ENCODE data around the gene ZFYVE21. TPM values are rescaled to one million over a fixed set of nuclear protein-coding genes. Genes with fewer than 3 reads are reported as not detected.

Gene ZFYVE21
- total RNA-seq, 1 experiment from 2014 or later: 93.3 TPM

DNA sequence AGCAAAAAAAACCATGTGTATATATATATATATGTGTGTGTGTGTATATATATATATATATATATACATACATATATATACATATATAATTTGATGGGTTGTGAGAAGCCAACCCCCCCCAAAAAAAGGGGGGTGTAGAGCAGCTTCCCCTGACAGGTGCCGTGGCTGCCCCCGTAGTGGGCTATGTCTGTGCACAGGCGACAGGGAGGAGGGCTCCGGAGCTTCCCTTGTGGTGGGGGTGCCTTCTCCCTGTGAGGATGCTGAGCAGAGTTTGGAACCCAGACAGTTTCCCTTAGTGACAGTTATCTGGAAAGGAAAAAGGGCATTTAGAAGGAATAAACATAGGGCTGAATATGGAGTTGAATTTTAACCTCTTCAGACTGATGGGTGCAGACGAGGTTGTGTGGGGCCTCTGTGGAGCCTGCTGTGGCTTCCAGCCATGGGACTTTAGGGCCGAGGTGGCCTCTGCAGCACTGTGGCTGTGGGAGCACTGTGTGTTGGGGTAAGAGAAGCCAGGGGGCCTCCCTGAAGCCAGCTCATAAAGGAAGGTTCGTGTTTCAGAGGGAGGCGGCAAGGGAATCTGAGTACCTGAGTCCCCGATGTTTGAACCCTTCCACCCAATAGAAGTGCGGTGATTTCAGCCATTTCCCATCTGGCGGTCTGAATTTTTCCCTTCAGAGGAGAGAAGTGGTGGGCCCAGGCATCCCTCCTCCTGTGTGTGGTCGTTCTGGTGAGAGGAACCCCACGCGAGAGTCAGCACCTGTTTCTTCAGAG, 20.1 kb upstream of the ZFYVE21 start:
- no peaks in the 10 kb centered on the region for H3K9me3 ChIP-seq (ENCODE audit: insufficient read depth, low read depth)
- no TSS peak for BruUV-seq (replicated peaks)
- no peak overlapping the region for H3K27ac ChIP-seq
- peaks cover 66% of the 10 kb centered on the region for H4K20me1 ChIP-seq (ENCODE audit: insufficient read depth)
- H3K4me2 ChIP-seq: no peak overlapping the region
- no peak overlapping the region for H3K4me3 ChIP-seq
- no peak for TF ChIP-seq EZH2 (IDR thresholded peaks at IDR 0.05; ENCODE audit: low read depth)
- TF ChIP-seq, protein P1, sequence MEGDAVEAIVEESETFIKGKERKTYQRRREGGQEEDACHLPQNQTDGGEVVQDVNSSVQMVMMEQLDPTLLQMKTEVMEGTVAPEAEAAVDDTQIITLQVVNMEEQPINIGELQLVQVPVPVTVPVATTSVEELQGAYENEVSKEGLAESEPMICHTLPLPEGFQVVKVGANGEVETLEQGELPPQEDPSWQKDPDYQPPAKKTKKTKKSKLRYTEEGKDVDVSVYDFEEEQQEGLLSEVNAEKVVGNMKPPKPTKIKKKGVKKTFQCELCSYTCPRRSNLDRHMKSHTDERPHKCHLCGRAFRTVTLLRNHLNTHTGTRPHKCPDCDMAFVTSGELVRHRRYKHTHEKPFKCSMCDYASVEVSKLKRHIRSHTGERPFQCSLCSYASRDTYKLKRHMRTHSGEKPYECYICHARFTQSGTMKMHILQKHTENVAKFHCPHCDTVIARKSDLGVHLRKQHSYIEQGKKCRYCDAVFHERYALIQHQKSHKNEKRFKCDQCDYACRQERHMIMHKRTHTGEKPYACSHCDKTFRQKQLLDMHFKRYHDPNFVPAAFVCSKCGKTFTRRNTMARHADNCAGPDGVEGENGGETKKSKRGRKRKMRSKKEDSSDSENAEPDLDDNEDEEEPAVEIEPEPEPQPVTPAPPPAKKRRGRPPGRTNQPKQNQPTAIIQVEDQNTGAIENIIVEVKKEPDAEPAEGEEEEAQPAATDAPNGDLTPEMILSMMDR (conservative IDR thresholded peaks at IDR 0.05): no peak
- H3K9me2 ChIP-seq (ENCODE audit: insufficient read depth): no peaks in the 10 kb centered on the region
- peaks cover 15% of the 10 kb centered on the region for H3K4me1 ChIP-seq (replicated peaks; ENCODE audit: insufficient read depth)
- H2AFZ ChIP-seq: no peak overlapping the region
- H3K36me3 ChIP-seq (ENCODE audit: low read depth): peaks cover 36% of the 10 kb centered on the region
- H3K27me3 ChIP-seq (ENCODE audit: insufficient read depth, low read depth): no peaks in the 10 kb centered on the region
- H3K79me2 ChIP-seq (ENCODE audit: low read depth): no peaks in the 10 kb centered on the region
- H3F3A ChIP-seq (ENCODE audit: insufficient read depth, low read depth): peaks cover 80% of the 10 kb centered on the region
- ChIA-PET POLR2A (ENCODE audit: unreplicated experiment) (no interaction called here), CTCF (interaction anchor here (0.6 kb wide), 1 partner anchor 17 kb away, joined by 3 read pairs; no protein-coding TSS in a partner anchor)
- intact Hi-C loops (cut with micrococcal nuclease; ENCODE audit: unreplicated experiment): no loop called here
- DNase-seq: no peak

DNA sequence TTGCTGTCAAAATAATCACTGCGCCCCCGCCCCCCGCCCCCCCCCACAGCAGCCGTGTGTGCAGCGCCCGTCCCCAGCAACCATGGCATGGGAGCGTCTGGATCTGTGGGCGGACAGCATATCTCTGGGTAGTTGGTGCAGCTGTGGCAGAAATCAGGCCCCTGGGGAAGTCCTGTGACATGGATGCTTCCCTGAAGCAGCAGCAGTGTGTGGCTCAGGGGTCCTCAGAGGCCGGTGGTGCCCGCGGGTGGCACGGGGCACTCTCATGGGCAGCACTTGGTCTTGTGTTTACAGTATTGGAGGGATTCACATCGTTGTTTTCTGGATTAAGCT, 19.6 kb upstream of the ZFYVE21 start:
- CTCF ChIA-PET: no interaction called here
- Histone ChIP-seq H3K9me3 (ENCODE audit: insufficient read depth, low read depth) (no peaks in the 10 kb centered on the region), H3K4me1 (replicated peaks; ENCODE audit: insufficient read depth) (peaks cover 15% of the 10 kb centered on the region), H3K4me2 (no peak overlapping the region), H2AFZ (no peak overlapping the region), H3F3A (ENCODE audit: insufficient read depth, low read depth) (peaks cover 74% of the 10 kb centered on the region), H3K27ac (no peak overlapping the region), H3K36me3 (ENCODE audit: low read depth) (peaks cover 36% of the 10 kb centered on the region), H4K20me1 (ENCODE audit: insufficient read depth) (peaks cover 61% of the 10 kb centered on the region), H3K79me2 (ENCODE audit: low read depth) (no peaks in the 10 kb centered on the region), H3K27me3 (ENCODE audit: insufficient read depth, low read depth) (no peaks in the 10 kb centered on the region), H3K4me3 (no peak overlapping the region), H3K9me2 (ENCODE audit: insufficient read depth) (no peaks in the 10 kb centered on the region)
- DNase-seq: no peak
- no peak for TF ChIP-seq EZH2 (IDR thresholded peaks at IDR 0.05; ENCODE audit: low read depth)
- TF ChIP-seq, protein P1 (conservative IDR thresholded peaks at IDR 0.05): no peak
- intact Hi-C loops (cut with micrococcal nuclease; ENCODE audit: unreplicated experiment): no loop called here
- no TSS peak for BruUV-seq (replicated peaks)
- POLR2A ChIA-PET (ENCODE audit: unreplicated experiment): no interaction called here

DNA sequence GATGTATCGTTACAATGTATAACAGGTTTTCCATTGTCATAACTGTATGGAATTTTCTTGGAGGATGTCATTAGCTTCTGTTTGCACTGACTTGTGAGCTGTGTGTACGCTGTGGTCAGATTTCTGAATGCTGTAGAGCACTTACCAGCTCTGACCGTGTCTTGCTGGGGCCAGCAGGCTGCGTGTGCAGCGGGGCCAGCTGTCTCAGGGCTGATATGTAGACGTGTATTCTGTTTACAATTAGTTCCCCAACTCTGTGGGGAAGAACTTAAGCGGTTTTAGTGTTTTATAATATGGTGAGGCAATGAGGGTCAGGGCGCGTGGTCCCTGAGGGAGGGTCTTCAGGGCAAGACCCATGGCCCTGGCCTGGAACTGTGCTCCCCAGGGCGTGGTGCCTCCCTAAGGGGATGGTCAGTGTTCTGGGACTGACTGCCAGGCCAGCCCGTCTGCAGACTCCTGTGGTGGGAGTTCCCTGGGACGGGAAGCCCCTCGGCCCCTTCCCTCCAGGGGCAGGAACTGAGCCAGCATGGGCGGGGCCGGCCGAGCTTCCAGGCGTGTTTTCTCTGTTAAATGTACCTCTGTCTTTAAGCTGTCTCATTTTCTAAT, 19.0 kb upstream of the ZFYVE21 start:
- no peaks in the 10 kb centered on the region for H3K79me2 ChIP-seq (ENCODE audit: low read depth)
- H3F3A ChIP-seq (ENCODE audit: insufficient read depth, low read depth): peaks cover 69% of the 10 kb centered on the region
- ChIA-PET POLR2A (ENCODE audit: unreplicated experiment) (interaction anchor here (0.5 to 0.6 kb wide), 2 partner anchors 35 to 132 kb away, joined by 7 to 8 read pairs; no protein-coding TSS in a partner anchor), CTCF (no interaction called here)
- no TSS peak for BruUV-seq (replicated peaks)
- no peak overlapping the region for H3K4me2 ChIP-seq
- no peak for DNase-seq
- no peak overlapping the region for H2AFZ ChIP-seq
- H4K20me1 ChIP-seq (ENCODE audit: insufficient read depth): peaks cover 56% of the 10 kb centered on the region
- peaks cover 36% of the 10 kb centered on the region for H3K36me3 ChIP-seq (ENCODE audit: low read depth)
- no peak overlapping the region for H3K27ac ChIP-seq
- H3K27me3 ChIP-seq (ENCODE audit: insufficient read depth, low read depth): no peaks in the 10 kb centered on the region
- peaks cover 15% of the 10 kb centered on the region for H3K4me1 ChIP-seq (replicated peaks; ENCODE audit: insufficient read depth)
- no peak for TF ChIP-seq EZH2 (IDR thresholded peaks at IDR 0.05; ENCODE audit: low read depth)
- TF ChIP-seq, protein P1 (conservative IDR thresholded peaks at IDR 0.05): no peak
- no peak overlapping the region for H3K4me3 ChIP-seq
- no peaks in the 10 kb centered on the region for H3K9me3 ChIP-seq (ENCODE audit: insufficient read depth, low read depth)
- H3K9me2 ChIP-seq (ENCODE audit: insufficient read depth): no peaks in the 10 kb centered on the region
- intact Hi-C loops (cut with micrococcal nuclease; ENCODE audit: unreplicated experiment): no loop called here
